Spinal cord (tissue), 10 donors: ENCODE measurements around the gene MND1. TPM values are rescaled to one million over a fixed set of nuclear protein-coding genes. Genes with fewer than 3 reads are reported as not detected.
A peak's percentile ranks its signal among the peaks of the same experiment; 100 is the strongest.

Experiments used
- DNase-seq, 6 donors: peaks; one replicate each; pipeline versions ENCODE4 v3.0.0 to v3.0.0-alpha.2; 2013 to 2015; ENCODE audit warnings: low spot score in 6 of 6, low read depth in 4 of 6
- H3K27ac ChIP-seq: one replicate; pipeline ENCODE4 v1.5.1; 2013; ENCODE audit warnings: low read depth, low read length, control low read depth
- H3K27me3 ChIP-seq: one replicate; pipeline ENCODE4 v1.6.1; 2013; ENCODE audit warnings: low read length; ENCODE audit not compliant: control insufficient read depth, insufficient read depth
- H3K36me3 ChIP-seq: one replicate; pipeline ENCODE4 v1.6.1; 2013; ENCODE audit warnings: low read length; ENCODE audit not compliant: control insufficient read depth, insufficient read depth
- H3K4me1 ChIP-seq: one replicate; pipeline ENCODE4 v1.6.1; 2013; ENCODE audit warnings: low read length; ENCODE audit not compliant: control insufficient read depth, insufficient read depth
- H3K4me3 ChIP-seq: one replicate; pipeline ENCODE4 v1.5.1; 2013; ENCODE audit warnings: low read depth, low read length, control low read depth
- H3K9me3 ChIP-seq: one replicate; pipeline ENCODE4 v1.6.1; 2013; ENCODE audit warnings: low read length; ENCODE audit not compliant: control insufficient read depth, insufficient read depth
- WGBS: methylation state at CpG from one replicate; pipeline ENCODE4 v1.1.5; 2013; ENCODE audit warnings: missing lambda C conversion rate; ENCODE audit not compliant: insufficient coverage; 5-methylcytosine and 5-hydroxymethylcytosine counted together
- polyA plus RNA-seq, 2 donors: library from polyadenylated mRNA; unstranded; fragments of 120-200 nt; gene quantifications; one replicate each; pipeline ENCODE4 v1.2.1, GENCODE V29; 2013; ENCODE audit not compliant: insufficient read length in 2 of 2
- total RNA-seq, 2 donors: library from RNA; depleted of rRNA in 1 of 2; stranded (reverse); fragments of 120-200 nt in 1 of 2; fragments of >200 nt in 1 of 2; gene quantifications; one replicate each; pipeline versions ENCODE4 v1.2.3 to v1.2.4, GENCODE V29; 2013 to 2014
- donor health status: healthy.

The MND1 gene
- total and polyA plus RNA-seq, 4 donors, result 6.6 to 13.1 (median 9.6) TPM

DNA sequence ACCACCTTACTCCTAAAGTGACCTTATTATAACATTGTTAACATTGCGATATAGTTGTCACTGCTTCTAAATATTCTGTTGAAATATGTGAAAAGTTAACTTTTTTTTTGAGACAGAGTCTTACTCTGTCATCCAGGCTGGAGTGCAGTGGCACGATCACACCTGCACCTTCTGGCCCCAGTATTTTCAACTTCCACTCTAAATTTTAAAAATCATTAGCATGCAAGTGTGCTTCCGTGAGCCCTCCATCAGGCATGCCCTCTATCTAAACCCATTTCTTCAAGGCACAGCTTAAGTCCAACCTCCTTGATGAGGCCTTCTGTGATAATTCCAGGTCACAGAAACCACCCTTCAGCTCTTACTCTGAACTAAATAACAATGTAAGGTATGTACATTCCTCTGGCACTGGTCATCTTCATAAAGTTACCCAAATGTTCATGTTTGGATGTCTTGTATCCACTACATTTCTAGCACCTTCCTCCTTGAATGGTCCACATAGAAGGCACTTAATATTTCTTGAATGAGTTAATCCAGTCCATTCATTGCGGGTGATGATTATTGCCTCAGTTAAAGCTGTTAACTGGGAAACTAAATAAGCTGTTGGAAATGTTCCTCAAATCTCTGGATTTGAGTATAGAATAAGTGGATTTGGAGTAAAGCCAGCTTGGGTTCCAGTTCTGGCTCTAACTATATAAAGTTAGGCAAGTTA lies 83.0 kb downstream of the MND1 start:
- H3K9me3 ChIP-seq, result no peaks in the 10 kb centered on the region
- H3K4me1 ChIP-seq, result no peaks in the 10 kb centered on the region
- WGBS, result no CpG with 5 or more reads among the region's 4 CpGs
- no peak overlapping the region for H3K4me3 ChIP-seq
- H3K27ac ChIP-seq, result no peak overlapping the region
- no peaks in the 10 kb centered on the region for H3K27me3 ChIP-seq
- no peak for DNase-seq
- no peaks in the 10 kb centered on the region for H3K36me3 ChIP-seq

DNA sequence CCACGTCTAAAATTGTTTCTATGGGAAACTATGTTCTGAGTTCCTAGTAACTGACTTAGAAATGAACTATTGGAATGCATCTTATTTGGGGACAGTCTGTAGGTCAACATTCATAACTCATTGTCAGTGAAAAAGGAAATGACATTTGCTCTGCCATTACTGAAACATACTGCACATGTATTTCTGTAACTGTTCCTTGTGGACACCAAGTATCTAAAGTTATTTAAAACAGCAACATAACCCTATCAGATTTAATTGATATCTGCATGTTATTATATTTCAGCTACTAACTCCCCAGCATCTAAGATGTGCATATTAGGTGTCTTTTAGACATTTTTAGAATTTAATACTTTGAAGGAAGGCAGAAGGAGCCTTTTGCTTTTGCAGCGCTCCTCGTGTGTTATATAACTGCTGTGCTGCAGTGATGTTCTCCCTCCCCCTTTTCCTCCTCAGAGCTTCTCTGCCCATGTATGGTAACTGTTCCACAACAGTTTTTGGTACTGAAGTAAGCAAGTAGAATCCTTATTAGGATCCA lies 84.5 kb downstream of the MND1 start:
- Histone ChIP-seq H3K27ac (no peak overlapping the region), H3K4me3 (no peak overlapping the region), H3K36me3 (no peaks in the 10 kb centered on the region), H3K4me1 (no peaks in the 10 kb centered on the region), H3K27me3 (no peaks in the 10 kb centered on the region), H3K9me3 (no peaks in the 10 kb centered on the region)
- no CpG with 5 or more reads among the region's 3 CpGs for WGBS
- no peak for DNase-seq

DNA sequence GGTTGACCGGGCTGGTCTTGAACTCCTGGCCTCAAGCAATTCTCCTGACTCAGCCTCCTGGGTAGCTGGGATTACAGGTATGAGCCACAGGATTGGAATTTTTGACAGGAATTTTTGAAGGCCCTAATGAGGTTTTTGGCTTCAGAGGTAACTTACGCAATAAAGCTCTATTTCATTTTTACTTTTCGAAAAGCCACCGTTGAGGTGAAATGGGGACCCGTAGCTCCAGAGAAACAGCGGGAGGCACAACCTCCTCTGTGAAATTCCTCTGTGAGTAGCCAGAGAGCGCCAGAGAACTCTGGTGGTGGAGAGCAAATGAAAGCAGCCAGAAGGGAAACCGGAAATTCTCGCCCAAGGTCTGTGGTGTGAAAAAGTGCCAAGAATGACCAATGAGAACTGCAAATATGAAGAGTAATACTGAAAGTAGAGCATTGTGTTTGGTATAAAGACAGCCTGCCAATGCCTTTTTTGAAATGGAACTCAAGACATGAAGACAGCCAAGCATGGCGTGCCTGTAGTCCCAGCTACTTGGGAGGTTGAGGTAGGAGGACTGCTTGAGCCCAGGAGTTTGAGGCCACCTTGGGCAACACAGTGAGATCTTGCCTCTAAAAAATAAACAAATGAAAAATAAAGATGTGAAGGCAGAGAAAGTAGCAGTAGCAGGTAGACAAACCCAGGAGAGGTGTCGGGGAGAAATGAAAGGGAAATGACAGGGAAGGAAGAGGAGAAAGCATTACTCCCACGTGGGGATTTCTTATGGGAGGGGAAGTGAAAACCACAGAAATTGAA lies 88.7 kb downstream of the MND1 start:
- H3K36me3 ChIP-seq, result no peaks in the 10 kb centered on the region
- H3K4me1 ChIP-seq, result no peaks in the 10 kb centered on the region
- H3K27ac ChIP-seq, result no peak overlapping the region
- WGBS, result 80% methylated on average over 10 of the region's 12 CpGs
- peak in 1 of 6 donors; percentile 12 for DNase-seq
- H3K27me3 ChIP-seq, result no peaks in the 10 kb centered on the region
- H3K4me3 ChIP-seq, result no peak overlapping the region
- H3K9me3 ChIP-seq, result no peaks in the 10 kb centered on the region

DNA sequence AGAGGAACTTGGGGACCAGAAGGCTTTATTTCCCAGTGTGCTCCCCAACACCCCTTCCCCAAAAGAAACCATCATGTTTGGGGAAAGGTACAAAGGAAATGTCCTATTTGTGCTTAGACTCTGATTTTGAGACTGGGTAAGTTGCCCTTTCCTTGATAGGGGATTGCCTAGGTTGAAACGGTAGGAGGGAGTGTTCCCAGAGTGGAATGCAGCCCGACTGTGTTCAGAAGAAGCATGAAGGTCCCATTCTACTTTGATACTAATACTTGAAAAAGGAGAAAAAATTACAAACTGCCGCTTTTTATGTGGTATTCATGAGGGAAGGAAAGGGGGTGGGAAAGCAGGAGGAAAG lies 89.2 kb downstream of the MND1 start:
- no peak overlapping the region for H3K4me3 ChIP-seq
- no peaks in the 10 kb centered on the region for H3K4me1 ChIP-seq
- no peak for DNase-seq
- no CpG with 5 or more reads among the region's 3 CpGs for WGBS
- no peaks in the 10 kb centered on the region for H3K27me3 ChIP-seq
- no peak overlapping the region for H3K27ac ChIP-seq
- no peaks in the 10 kb centered on the region for H3K9me3 ChIP-seq
- no peaks in the 10 kb centered on the region for H3K36me3 ChIP-seq

DNA sequence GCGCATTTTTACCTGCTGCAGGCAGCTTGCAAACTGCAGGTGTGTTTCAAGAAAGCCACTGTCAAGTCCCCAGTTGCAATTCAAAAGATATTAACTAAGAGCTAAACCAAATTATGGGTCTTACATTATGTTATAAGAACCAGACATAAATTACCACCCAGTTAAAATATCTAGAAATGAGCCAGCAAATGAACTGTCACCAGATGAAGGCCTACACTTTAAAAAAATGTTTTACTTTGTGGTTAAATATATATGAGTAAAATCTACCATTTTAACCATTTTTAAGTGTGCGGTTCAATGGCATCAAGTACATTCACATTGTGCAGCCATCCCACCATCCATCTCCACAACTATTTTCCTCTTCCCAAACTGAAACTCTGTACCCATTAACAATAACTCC lies 89.7 kb downstream of the MND1 start:
- H3K27me3 ChIP-seq, result no peaks in the 10 kb centered on the region
- 100% methylated on average over 2 of the region's 2 CpGs for WGBS

DNA sequence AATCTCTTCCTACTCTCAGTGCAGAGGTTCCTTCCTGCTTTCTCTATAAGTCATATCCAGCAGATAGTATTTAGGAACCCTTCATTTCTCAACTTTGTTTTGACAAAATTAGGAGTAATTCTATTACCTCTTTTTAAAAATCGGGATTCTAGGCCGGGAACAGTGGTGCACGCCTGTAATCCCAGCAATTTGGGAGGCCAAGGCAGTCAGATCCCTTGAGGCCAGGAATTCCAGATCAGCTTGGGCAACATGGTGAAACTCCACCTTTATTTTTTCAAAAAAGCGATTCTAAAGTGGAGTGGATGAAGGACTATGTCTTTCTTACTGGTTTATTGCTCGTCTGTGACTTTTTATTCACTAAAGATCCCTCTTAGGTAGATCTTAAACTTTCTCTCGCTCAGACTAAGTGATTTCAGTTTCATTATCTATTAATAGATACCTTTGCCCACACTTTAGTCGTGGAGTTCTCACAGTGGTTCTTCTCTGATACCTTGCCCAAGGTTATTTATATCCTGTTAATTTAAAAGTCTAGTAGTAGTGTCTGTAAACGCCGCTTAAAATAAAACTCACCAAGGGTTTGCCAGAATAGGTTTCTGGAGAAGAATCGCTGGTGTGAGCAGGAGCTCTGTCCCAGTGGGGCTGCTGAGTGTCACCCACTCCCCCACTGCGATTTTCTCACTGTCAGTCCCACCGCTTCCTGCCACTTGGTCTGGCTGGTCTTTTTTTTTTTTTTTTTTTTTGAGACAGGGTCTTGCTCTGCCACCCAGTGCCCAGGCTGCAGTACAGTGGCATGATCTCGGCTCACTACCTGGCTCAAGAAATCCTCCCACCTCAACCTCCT lies 94.6 kb downstream of the MND1 start:
- DNase-seq, result no peak
- H3K27me3 ChIP-seq, result no peaks in the 10 kb centered on the region
- no peak overlapping the region for H3K27ac ChIP-seq
- H3K4me3 ChIP-seq, result no peak overlapping the region
- H3K9me3 ChIP-seq, result no peaks in the 10 kb centered on the region
- 97% methylated on average over 5 of the region's 13 CpGs for WGBS
- H3K36me3 ChIP-seq, result no peaks in the 10 kb centered on the region
- no peaks in the 10 kb centered on the region for H3K4me1 ChIP-seq

More for the DNA sequence above, 89.7 kb downstream of the MND1 start:
- Histone ChIP-seq H3K9me3 (no peaks in the 10 kb centered on the region), H3K27ac (no peak overlapping the region), H3K4me3 (no peak overlapping the region), H3K36me3 (no peaks in the 10 kb centered on the region), H3K4me1 (no peaks in the 10 kb centered on the region)
- DNase-seq, result peak in 1 of 6 donors; percentile 11

DNA sequence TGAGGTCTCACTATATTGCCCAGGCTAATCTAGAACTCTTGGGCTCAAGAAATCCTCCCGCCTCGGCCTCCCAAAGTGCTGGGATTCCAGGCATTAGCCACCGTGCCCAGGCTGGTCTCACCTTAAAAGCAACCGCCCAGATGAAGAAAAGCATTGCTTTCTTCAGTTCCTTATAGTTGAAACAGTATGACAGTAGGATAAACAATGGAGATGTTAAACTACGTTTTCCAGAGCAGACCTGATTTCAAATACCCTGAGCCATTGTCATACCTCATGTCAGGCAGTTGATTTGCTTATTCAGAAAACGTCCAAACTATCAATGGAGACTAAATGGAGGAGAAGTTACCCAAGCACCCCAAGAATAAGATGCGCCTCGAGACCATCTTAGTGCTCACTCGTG lies 95.3 kb downstream of the MND1 start:
- Histone ChIP-seq H3K27me3 (no peaks in the 10 kb centered on the region), H3K9me3 (no peaks in the 10 kb centered on the region), H3K4me1 (no peaks in the 10 kb centered on the region), H3K36me3 (no peaks in the 10 kb centered on the region), H3K27ac (no peak overlapping the region), H3K4me3 (no peak overlapping the region)
- DNase-seq, result no peak
- 100% methylated on average over 7 of the region's 9 CpGs for WGBS

DNA sequence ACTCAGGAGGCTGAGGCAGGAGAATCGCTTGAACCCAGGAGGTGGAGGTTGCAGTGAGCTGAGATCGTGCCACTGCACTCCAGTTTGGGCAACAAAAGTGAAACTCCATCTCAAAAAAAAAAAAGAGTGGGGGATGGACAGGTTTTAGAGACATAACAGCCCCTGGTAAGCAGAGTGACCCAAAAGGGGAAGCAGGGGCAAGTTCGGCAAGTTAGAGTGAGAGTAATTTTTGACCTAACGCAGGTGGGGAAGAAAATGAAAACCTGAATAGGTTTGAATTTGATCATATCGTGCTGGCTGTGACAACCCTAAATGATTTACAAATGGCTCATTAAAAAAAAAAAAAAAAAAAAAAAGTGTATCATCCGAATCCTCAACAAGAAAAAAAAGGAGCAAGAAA lies 96.0 kb downstream of the MND1 start:
- 92% methylated on average over 2 of the region's 6 CpGs for WGBS
- DNase-seq, result no peak
- no peaks in the 10 kb centered on the region for H3K27me3 ChIP-seq
- no peaks in the 10 kb centered on the region for H3K36me3 ChIP-seq
- H3K27ac ChIP-seq, result no peak overlapping the region
- H3K4me1 ChIP-seq, result no peaks in the 10 kb centered on the region
- no peak overlapping the region for H3K4me3 ChIP-seq
- H3K9me3 ChIP-seq, result no peaks in the 10 kb centered on the region

DNA sequence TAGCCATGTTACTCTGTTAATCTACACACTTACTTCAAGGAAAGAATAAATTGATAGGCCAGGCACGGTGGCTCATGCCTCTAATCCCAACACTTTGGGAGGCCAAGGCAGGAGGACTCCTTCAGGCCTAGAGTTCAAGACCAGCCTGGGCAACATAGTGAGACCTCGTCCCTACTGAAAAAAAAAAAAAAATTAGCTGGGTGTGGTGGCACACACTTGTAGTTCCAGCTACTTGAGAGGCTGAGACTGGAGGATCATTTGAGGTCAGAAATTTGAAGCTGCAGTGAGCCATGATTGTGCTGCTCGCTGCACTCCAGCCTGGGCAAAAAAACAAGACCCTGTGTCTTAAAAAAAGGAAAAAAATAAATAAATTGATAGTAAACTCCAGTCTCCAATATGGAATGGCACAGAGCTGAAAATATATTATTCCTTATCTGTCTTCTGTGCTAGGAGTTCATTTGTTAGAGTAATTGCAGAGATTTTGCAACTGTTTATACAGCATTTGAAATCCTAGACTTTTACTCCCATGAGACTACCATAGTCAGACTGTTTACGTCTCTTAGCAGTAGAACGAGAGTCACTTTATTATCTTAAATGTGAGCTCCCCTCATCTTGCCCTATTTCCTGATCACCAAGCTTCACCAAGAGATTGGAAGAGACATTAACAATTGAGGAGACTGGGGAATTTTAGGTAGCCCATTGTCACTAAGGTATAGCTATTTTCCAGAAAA lies 102.9 kb downstream of the MND1 start:
- no peaks in the 10 kb centered on the region for H3K36me3 ChIP-seq
- H3K9me3 ChIP-seq, result no peaks in the 10 kb centered on the region
- H3K4me1 ChIP-seq, result peaks cover 6% of the 10 kb centered on the region
- no peak for DNase-seq
- WGBS, result 100% methylated on average over 1 of the region's 5 CpGs
- no peak overlapping the region for H3K27ac ChIP-seq
- no peak overlapping the region for H3K4me3 ChIP-seq
- H3K27me3 ChIP-seq, result peaks cover 3% of the 10 kb centered on the region
